Stimulated activated CD8-positive, alpha-beta memory T cell treated with anti-CD3 and anti-CD28 coated beads, Interleukin-2, amount 100 ng/mL, for 1 hour (primary cell): Measurements from ENCODE around the gene TSPAN14.

Source experiments
- DNase-seq, 2 donors: peaks; one replicate each; pipeline ENCODE4 v3.0.0-alpha.2; 2020; ENCODE audit warnings: low read depth in 2 of 2

The TSPAN14 gene

GRCh38 chr10:80504158-80504811 lies 50.2 kb downstream of the TSPAN14 start:
- no peak for DNase-seq

- DNase-seq: no peak
Observed at GRCh38 chr10:80504897-80505465, 50.9 kb downstream of the TSPAN14 start.

- DNase-seq: no peak
Observed at GRCh38 chr10:80506189-80506575, 52.1 kb downstream of the TSPAN14 start.

- no peak for DNase-seq
Observed at GRCh38 chr10:80506836-80507487, 52.9 kb downstream of the TSPAN14 start.

- no peak for DNase-seq
Observed at GRCh38 chr10:80509108-80509402, 54.9 kb downstream of the TSPAN14 start.

GRCh38 chr10:80509403-80510161 lies 55.5 kb downstream of the TSPAN14 start:
- DNase-seq: no peak

DNA sequence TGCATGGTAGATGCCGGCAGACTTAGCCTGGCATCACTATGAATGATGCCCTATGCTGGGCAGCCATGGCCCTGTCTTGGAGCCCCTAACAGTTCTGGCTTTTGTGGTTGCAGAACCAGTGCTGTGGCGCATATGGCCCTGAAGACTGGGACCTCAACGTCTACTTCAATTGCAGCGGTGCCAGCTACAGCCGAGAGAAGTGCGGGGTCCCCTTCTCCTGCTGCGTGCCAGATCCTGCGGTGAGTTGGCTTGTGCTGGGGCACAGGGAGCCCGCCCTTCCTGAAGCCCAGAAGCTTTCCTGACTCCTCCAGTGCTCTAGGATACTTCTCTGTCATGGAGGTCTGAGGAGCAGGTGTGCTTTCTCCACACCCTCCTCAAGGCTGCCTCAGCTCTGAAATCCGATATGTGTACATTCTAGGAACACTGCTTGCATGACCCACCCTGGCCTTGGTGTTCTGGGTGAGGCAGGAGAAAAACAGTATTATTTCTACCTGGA lies 58.0 kb downstream of the TSPAN14 start:
- DNase-seq: no peak

GRCh38 chr10:80513106-80513505 lies 59.0 kb downstream of the TSPAN14 start:
- DNase-seq: no peak

GRCh38 chr10:80515511-80515910 lies 61.4 kb downstream of the TSPAN14 start:
- no peak for DNase-seq

DNA sequence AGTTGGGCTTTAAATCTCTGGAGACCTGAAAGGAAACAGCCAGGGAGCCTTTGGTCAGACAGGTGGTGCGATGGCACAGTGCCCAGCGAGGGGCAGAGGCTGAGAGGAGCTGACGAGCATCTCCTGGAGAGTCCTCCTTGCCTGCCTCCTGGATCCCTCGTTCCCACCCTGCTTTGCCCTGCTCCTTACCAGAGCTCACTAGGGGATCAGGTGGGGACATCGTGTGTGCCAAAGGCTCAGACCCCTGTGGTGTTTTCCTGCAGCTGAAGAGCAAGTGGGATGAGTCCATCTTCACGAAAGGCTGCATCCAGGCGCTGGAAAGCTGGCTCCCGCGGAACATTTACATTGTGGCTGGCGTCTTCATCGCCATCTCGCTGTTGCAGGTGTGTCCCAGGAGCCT lies 61.8 kb downstream of the TSPAN14 start:
- DNase-seq: no peak

DNA sequence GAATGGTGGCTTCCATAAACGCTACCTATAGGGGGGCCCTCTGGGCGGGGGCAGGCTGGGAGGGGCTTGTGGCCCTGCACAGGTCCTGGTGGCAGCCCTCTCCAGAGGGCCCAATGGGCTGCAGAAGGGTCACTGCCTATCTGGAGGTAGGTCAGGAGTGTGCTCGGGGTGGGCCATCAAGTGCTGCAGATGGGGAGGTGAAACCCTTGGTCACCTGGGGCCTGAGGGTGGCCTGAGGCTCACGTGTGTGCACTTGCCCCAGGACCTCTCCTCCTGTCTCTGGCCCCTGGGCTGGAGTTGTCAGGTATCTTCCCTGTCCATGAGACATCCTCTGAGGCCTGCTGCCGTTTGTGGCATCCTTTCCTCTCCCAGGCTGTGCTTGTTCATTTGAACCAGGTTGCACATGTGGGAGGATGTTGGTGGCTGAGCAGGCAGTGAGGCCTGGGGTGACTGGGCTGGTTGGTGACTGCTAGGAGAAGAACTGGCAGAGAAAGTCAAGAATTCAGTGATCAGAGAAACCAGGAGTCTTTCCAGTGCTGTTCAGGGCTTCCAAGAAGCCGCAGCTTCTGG lies 62.5 kb downstream of the TSPAN14 start:
- DNase-seq: no peak

GRCh38 chr10:80517416-80518142 lies 63.5 kb downstream of the TSPAN14 start:
- DNase-seq: no peak

DNA sequence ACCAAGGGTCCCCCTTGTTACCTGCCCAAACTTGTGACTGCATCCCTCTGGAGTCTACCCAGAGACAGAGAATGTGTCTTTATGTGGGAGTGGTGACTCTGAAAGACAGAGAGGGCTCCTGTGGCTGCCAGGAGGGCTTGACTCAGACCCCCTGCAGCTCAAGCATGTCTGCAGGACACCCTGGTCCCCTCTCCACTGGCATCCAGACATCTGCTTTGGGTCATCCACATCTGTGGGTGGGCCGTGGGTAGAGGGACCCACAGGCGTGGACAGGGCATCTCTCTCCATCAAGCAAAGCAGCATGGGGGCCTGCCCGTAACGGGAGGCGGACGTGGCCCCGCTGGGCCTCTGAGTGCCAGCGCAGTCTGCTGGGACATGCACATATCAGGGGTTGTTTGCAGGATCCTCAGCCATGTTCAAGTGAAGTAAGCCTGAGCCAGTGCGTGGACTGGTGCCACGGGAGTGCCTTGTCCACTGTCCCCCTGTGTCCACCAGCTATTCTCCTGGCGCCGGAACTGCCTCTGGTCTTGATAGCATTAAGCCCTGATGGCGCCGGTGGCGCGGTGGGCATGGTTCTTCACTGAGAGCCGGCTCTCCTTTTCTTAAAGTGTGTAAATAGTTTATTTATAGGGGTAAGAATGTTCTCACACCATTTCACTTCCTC lies 64.2 kb downstream of the TSPAN14 start:
- no peak for DNase-seq

GRCh38 chr10:80518807-80519360 lies 64.8 kb downstream of the TSPAN14 start:
- no peak for DNase-seq

DNA sequence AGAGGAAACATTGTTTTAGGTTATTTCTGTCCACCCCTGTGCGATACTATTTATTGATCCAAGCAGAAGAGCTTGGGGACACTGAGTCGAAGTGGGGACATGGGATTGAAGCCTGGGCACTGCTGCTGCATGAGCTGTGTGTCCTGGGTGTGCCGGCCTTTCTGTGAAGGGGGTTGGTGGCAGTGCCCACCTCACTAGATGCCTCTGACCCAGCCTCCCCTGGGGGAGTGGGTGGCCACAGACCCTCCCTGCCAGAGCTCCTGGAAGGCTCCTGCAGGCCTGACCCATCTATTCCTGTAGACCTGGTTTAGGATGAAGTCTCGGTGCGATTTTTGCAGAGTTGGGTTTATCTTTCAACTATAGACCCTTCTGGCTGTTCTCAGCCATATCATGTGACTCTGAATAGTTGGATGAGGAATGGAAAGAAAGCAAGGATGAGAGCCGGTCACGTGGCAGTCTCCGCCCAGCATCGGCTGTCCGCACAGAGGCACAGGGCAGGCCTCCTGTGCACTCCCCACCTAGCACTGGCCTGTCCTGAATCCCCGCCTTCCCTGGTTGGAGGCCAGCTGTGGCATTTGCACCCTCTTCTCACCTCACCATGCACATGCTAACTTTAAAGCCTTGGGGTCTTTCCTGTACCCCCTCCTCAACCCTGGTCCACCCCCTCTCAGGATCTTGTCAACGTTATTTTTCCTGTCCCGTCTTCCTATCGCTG lies 66.0 kb downstream of the TSPAN14 start:
- no peak for DNase-seq

GRCh38 chr10:80520661-80521470 lies 66.8 kb downstream of the TSPAN14 start:
- DNase-seq: no peak

GRCh38 chr10:80522756-80523363 lies 68.8 kb downstream of the TSPAN14 start:
- DNase-seq: no peak

GRCh38 chr10:80523773-80524172 lies 69.7 kb downstream of the TSPAN14 start:
- no peak for DNase-seq
